Hepatocyte (in vitro differentiated cells): ENCODE measurements around the gene HPSE2. TPM values are rescaled to one million over a fixed set of nuclear protein-coding genes. Genes with fewer than 3 reads are reported as not detected.

ENCODE experiments used
- DNase-seq: peaks from one replicate; pipeline ENCODE4 v3.0.0-alpha.2; 2016; ENCODE audit warnings: low spot score
- H2AFZ ChIP-seq: fragments of 200-600 bp; sonication (generic); 2 replicates; pipeline ENCODE4 v1.6.0; 2016; ENCODE audit warnings: antibody characterized with exemption, mild to moderate bottlenecking
- H3K27ac ChIP-seq: fragments of 200-600 bp; sonication (generic); 2 replicates; pipeline ENCODE4 v1.5.1; 2016; ENCODE audit warnings: mild to moderate bottlenecking
- H3K27me3 ChIP-seq: fragments of 200-600 bp; sonication (generic); 2 replicates; pipeline ENCODE4 v1.6.1; 2016
- H3K36me3 ChIP-seq: fragments of 200-600 bp; sonication (generic); replicated peaks from 2 replicates; pipeline ENCODE4 v1.5.1; 2016; ENCODE audit warnings: low read depth; ENCODE audit not compliant: insufficient read depth
- H3K4me1 ChIP-seq: fragments of 200-600 bp; sonication (generic); 2 replicates; pipeline ENCODE4 v1.5.1; 2016; ENCODE audit warnings: mild to moderate bottlenecking, moderate library complexity; ENCODE audit not compliant: insufficient read depth
- H3K4me2 ChIP-seq: fragments of 200-600 bp; sonication (generic); 2 replicates; pipeline ENCODE4 v1.6.0; 2016
- H3K4me3 ChIP-seq: fragments of 200-600 bp; sonication (generic); 2 replicates; pipeline ENCODE4 v1.5.1; 2016; ENCODE audit warnings: mild to moderate bottlenecking
- H3K79me2 ChIP-seq: fragments of 200-600 bp; sonication (generic); 2 replicates; pipeline ENCODE4 v1.6.0; 2017; ENCODE audit warnings: mild to moderate bottlenecking
- H3K9me2 ChIP-seq: fragments of 200-600 bp; sonication (generic); replicated peaks from 2 replicates; pipeline ENCODE4 v1.6.0; 2017; ENCODE audit warnings: mild to moderate bottlenecking; ENCODE audit not compliant: insufficient read depth
- H3K9me3 ChIP-seq: fragments of 200-600 bp; sonication (generic); 2 replicates; pipeline ENCODE4 v1.5.1; 2016; ENCODE audit warnings: low read depth, mild to moderate bottlenecking
- H4K20me1 ChIP-seq: fragments of 200-600 bp; sonication (generic); 2 replicates; pipeline ENCODE4 v1.6.0; 2016; ENCODE audit warnings: mild to moderate bottlenecking; ENCODE audit not compliant: insufficient read depth, poor library complexity, severe bottlenecking
- CTCF ChIP-seq: fragments of 200-600 bp; sonication (generic); IDR thresholded peaks from 2 replicates; pipeline ENCODE4 v1.5.1; 2016; ENCODE audit warnings: antibody characterized with exemption, mild to moderate bottlenecking; ENCODE audit not compliant: poor library complexity
- EZH2 ChIP-seq: fragments of 200-600 bp; sonication (generic); IDR thresholded peaks from 2 replicates; pipeline ENCODE4 v1.6.1; 2016; ENCODE audit warnings: antibody characterized with exemption, mild to moderate bottlenecking, borderline replicate concordance
- EZH2phosphoT487 ChIP-seq: fragments of 200-600 bp; sonication (generic); IDR thresholded peaks from one replicate; pipeline ENCODE4 v1.6.1; 2018; ENCODE audit warnings: antibody characterized with exemption, mild to moderate bottlenecking, low read depth, moderate library complexity; ENCODE audit not compliant: unreplicated experiment, severe bottlenecking
- WGBS: methylation state at CpG from one replicate; pipeline ENCODE4 v1.1.6; 2016; ENCODE audit warnings: low lambda C conversion rate; ENCODE audit errors: missing lambda C conversion rate; 5-methylcytosine and 5-hydroxymethylcytosine counted together
- polyA plus RNA-seq: library from polyadenylated mRNA; unstranded; fragments of >200 nt; fragmentation: Nextera tagmentation; extraction: Ambion mirVana; gene quantifications from 2 replicates; pipeline ENCODE4 v1.2.1, GENCODE V29; 2016
- total RNA-seq: library from RNA; depleted of rRNA; stranded (reverse); fragments of >200 nt; gene quantifications from 2 replicates; pipeline ENCODE4 v1.2.3, GENCODE V29; 2014

Gene HPSE2
- total and polyA plus RNA-seq, 2 experiments from 2014 or later: 3.7 to 5.7 TPM

GRCh38 chr10:98848361-98848760 is 387.3 kb downstream of the HPSE2 start:
- Histone ChIP-seq H3K4me1 (no peaks in the 10 kb centered on the region), H4K20me1 (no peaks in the 10 kb centered on the region), H3K9me2 (no peaks in the 10 kb centered on the region), H3K27me3 (no peaks in the 10 kb centered on the region), H3K79me2 (no peaks in the 10 kb centered on the region), H3K4me3 (no peak overlapping the region), H3K27ac (no peak overlapping the region), H3K4me2 (no peak overlapping the region), H3K9me3 (no peaks in the 10 kb centered on the region), H2AFZ (no peak overlapping the region), H3K36me3 (no peaks in the 10 kb centered on the region)
- WGBS: 81% methylated on average over 2 of the region's 2 CpGs
- TF ChIP-seq EZH2 (no peak), EZH2phosphoT487 (no peak), CTCF (no peak)
- no peak for DNase-seq

DNA sequence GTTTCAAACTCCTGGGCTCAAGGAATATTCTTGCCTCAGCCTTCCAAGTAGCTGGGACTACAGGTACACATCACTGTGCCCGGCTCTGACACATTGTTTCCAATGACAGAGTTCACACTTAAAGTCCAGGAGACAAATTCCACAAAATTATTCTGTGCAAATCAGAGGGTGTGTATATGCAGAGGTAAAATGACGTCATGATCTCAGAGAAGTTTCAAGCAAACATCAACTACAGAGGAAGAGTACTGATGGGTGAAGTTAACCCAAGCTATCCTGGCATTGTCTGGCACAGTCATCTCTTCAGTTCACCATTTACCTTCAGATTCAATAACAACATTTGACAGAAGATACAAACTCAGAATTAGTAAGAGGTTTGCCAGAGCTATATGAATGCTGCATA is 388.9 kb downstream of the HPSE2 start:
- Histone ChIP-seq H3K9me3 (no peaks in the 10 kb centered on the region), H2AFZ (no peak overlapping the region), H3K4me2 (no peak overlapping the region), H3K79me2 (no peaks in the 10 kb centered on the region), H3K4me1 (no peaks in the 10 kb centered on the region), H3K4me3 (no peak overlapping the region), H3K9me2 (no peaks in the 10 kb centered on the region), H4K20me1 (no peaks in the 10 kb centered on the region), H3K27me3 (no peaks in the 10 kb centered on the region), H3K36me3 (no peaks in the 10 kb centered on the region), H3K27ac (no peak overlapping the region)
- WGBS: 82% methylated on average over 2 of the region's 2 CpGs
- no peak for DNase-seq
- TF ChIP-seq EZH2 (no peak), CTCF (no peak), EZH2phosphoT487 (no peak)

DNA sequence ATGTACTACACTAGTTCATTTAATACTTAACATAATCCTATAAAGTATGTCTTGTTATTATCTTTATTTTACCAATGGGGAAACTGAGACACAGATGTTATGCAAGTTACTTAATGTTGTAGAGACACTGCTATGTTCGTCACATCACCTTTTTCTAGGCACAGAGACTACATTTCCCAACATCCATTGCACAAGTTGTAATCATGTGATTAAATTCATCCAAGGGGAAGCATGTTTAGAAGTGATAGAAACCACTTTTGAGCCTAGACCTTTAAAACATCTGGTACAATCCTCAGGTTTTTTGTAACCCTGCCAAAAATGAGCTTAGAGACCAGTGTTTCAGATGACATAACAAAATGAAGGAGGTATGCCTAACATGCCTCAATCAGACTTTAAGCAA is 402.1 kb downstream of the HPSE2 start:
- Histone ChIP-seq H3K27ac (no peak overlapping the region), H3K4me2 (no peak overlapping the region), H2AFZ (no peak overlapping the region), H3K36me3 (no peaks in the 10 kb centered on the region), H3K9me2 (no peaks in the 10 kb centered on the region), H3K4me1 (peaks cover 7% of the 10 kb centered on the region), H3K4me3 (no peak overlapping the region), H3K79me2 (no peaks in the 10 kb centered on the region), H3K9me3 (no peaks in the 10 kb centered on the region), H3K27me3 (no peaks in the 10 kb centered on the region), H4K20me1 (no peaks in the 10 kb centered on the region)
- no peak for DNase-seq
- TF ChIP-seq CTCF (no peak), EZH2phosphoT487 (no peak), EZH2 (no peak)
- WGBS: 86% methylated on average over 1 of the region's 1 CpG

- peak overlapping the region; percentile 17 for H3K27ac ChIP-seq
- TF ChIP-seq CTCF: no peak
- TF ChIP-seq EZH2: no peak
- no peak for TF ChIP-seq EZH2phosphoT487
- no peaks in the 10 kb centered on the region for H3K79me2 ChIP-seq
- H3K36me3 ChIP-seq: no peaks in the 10 kb centered on the region
- no peak overlapping the region for H2AFZ ChIP-seq
- no peaks in the 10 kb centered on the region for H3K9me3 ChIP-seq
- peaks cover 7% of the 10 kb centered on the region for H3K4me1 ChIP-seq
- peak overlapping the region; percentile 14 for H3K4me2 ChIP-seq
- 25% methylated on average over 2 of the region's 2 CpGs for WGBS
- H3K27me3 ChIP-seq: no peaks in the 10 kb centered on the region
- H3K9me2 ChIP-seq: no peaks in the 10 kb centered on the region
- no peak for DNase-seq
- no peaks in the 10 kb centered on the region for H4K20me1 ChIP-seq
- no peak overlapping the region for H3K4me3 ChIP-seq
Measured at GRCh38 chr10:98832738-98833137, 402.9 kb downstream of the HPSE2 start.
